Measurements from ENCODE around the gene ZNF568.

The ZNF568 gene

DNA sequence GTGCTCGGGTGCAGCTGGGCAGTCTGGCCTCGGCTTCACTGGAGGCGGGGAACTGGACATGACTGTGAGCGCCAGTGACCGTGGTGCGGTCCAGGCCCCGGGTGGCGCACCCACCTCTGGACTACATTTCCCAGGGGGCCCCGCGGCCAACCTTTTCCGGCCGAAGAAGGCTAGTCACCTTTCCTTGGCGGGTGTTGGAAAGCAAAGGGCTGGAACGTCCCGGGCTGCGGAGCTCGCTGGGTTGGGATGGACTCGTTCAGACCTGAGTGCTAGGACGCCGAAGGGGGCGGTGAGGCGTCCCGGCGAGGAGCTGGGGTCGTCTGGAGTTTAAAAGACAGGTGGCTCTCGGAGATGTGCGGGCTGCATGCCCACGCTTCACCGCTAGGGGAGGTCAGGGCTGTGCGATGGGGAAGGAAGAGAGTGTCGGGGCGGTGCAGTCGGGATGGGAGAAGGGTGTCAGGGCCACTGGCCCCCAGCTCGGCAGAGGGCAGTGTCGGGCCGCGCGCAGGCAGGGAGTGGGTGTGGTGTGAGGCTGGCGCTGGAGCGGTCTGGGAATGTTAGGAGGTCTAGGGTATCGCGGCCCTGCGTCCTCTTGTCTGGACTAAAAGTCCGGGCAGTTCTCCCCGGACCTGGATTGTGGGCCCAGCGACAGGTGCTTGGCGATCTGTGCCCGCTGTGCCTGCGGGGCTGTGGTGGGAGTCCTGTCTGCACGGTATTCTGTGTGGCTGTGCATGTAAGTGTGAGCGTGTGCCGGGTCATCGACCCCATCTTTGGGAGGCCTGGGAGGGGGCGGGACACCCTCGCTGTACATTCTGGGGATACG, 57.1 kb downstream of the ZNF568 start:
- H3K4me3 ChIP-seq (ENCODE audit: low read depth, low read length) = peak overlapping the region; percentile 56
- peak; percentile 51 for DNase-seq (ENCODE audit: low read depth)
- TF ChIP-seq, protein P1, sequence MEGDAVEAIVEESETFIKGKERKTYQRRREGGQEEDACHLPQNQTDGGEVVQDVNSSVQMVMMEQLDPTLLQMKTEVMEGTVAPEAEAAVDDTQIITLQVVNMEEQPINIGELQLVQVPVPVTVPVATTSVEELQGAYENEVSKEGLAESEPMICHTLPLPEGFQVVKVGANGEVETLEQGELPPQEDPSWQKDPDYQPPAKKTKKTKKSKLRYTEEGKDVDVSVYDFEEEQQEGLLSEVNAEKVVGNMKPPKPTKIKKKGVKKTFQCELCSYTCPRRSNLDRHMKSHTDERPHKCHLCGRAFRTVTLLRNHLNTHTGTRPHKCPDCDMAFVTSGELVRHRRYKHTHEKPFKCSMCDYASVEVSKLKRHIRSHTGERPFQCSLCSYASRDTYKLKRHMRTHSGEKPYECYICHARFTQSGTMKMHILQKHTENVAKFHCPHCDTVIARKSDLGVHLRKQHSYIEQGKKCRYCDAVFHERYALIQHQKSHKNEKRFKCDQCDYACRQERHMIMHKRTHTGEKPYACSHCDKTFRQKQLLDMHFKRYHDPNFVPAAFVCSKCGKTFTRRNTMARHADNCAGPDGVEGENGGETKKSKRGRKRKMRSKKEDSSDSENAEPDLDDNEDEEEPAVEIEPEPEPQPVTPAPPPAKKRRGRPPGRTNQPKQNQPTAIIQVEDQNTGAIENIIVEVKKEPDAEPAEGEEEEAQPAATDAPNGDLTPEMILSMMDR (IDR thresholded peaks at IDR 0.05; ENCODE audit: low read depth, low read length, missing control alignments) = peak; percentile 98

DNA sequence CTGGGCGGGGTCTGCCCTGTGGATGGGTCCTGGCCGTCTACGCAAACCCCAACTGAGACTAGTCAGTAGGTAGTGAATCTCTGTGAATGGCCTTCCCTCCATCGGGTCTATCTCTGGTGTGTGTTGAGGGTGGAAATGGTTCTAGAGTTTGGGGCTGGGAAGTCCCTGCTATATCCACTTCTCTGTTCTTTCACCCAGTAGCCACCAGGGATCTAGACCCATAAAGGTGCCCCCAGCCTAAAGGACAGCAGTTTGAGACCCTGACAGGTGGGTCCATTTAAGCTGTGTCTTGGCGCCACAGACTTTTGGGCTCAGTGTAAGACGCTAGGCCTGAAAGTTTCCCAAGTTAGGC, 57.7 kb downstream of the ZNF568 start:
- peak overlapping the region; percentile 56 for H3K4me3 ChIP-seq (ENCODE audit: low read depth, low read length)
- TF ChIP-seq, protein P1 (IDR thresholded peaks at IDR 0.05; ENCODE audit: low read depth, low read length, missing control alignments) = no peak
- no peak for DNase-seq (ENCODE audit: low read depth)

DNA sequence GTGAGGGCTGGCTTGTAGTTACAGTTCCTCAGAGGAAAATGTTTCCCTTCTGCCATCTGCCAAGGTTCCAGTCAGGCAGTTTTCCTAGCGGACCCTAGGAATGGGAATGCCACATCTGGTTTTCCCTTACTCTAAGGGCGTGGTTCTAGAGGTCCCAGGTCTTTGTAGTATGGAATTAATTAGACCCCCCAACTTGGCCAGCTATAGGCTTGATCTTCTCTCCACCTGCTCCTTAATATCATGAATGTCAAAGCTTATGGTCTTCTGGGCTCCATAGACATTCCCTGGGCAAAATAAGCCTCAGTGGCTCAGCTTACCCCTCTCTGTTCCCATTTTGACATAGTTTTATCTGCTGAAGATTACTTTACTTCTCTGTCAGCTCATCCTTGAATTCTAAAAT, 70.0 kb downstream of the ZNF568 start:
- no peak for DNase-seq (ENCODE audit: low read depth)
- TF ChIP-seq, protein P1 (IDR thresholded peaks at IDR 0.05; ENCODE audit: low read depth, low read length, missing control alignments) = no peak
- H3K4me3 ChIP-seq (ENCODE audit: low read depth, low read length) = no peak overlapping the region

DNA sequence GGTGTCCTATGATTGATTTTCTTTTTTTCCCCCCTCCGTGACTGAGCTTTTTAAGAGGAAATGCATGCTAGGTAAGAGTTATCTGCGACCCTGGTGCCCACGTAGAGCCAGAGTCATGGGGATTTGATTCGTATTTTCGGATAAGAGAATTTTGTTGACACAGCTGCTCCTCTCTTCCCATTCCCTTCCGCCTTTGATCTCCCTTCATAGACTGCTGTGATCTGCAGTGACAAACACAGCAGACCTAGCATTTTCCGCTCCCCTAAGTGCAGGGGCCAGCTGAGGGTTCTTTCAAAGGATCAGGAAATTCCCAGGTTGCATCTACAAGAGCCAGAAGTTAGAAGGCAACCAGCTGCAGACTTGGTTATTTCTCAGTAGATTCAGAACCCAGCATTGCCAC, 70.5 kb downstream of the ZNF568 start:
- no peak overlapping the region for H3K4me3 ChIP-seq (ENCODE audit: low read depth, low read length)
- no peak for DNase-seq (ENCODE audit: low read depth)
- TF ChIP-seq, protein P1 (IDR thresholded peaks at IDR 0.05; ENCODE audit: low read depth, low read length, missing control alignments) = no peak

DNA sequence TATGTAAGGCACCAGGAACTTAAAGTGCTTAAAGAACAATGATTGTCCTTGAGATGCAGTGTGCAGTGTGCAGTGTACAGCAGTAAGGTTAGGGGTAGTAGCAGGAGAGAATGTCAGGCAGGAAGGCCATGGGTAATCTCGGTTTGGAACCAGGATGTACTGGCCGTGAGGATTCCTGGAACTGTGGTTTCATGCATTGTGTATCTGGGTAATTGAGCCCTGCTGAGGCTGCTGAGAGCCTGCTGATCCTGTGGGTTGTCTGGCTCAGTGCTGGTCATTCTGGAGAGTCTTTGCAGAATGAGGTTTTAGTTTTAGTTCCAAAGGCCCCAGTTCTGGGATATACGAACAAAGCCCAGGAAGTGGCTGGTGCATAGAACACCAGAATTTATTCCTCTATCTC, 71.0 kb downstream of the ZNF568 start:
- no peak overlapping the region for H3K4me3 ChIP-seq (ENCODE audit: low read depth, low read length)
- DNase-seq (ENCODE audit: low read depth) = no peak
- TF ChIP-seq, protein P1 (IDR thresholded peaks at IDR 0.05; ENCODE audit: low read depth, low read length, missing control alignments) = no peak

DNA sequence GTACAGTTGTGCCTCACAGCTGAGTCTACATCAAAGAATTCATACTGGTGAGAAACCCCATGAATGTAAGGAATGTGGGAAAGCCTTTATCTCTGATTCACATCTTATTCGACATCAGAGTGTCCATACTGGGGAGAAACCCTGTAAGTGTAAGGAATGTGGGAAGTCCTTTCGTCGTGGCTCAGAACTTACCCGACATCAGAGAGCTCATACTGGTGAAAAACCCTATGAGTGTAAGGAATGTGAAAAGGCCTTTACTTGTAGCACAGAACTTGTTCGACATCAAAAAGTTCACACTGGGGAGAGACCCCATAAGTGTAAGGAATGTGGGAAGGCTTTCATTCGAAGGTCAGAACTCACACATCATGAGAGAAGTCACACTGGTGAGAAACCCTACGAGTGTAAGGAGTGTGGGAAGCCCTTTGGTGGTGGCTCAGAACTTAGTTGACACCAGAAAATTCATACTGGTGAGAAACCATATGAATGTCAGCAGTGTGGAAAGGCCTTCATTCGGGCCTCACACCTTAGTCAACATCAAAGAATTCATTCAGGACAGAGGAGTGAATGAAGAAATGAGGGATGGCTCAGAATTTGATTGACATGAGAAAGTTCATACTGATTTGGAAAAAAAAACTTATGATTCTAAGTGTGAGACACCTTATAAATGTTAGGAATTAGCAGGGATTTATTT, 81.2 kb downstream of the ZNF568 start:
- no peak overlapping the region for H3K4me3 ChIP-seq (ENCODE audit: low read depth, low read length)
- TF ChIP-seq, protein P1 (IDR thresholded peaks at IDR 0.05; ENCODE audit: low read depth, low read length, missing control alignments) = no peak
- no peak for DNase-seq (ENCODE audit: low read depth)
